ENCODE data around the gene MELTF. TPM values are rescaled to one million over a fixed set of nuclear protein-coding genes. Genes with fewer than 3 reads are reported as not detected.
"Not testable (repeated sequence)": the region's sequence is repeated elsewhere in the genome, so short reads cannot be mapped to it uniquely, and the experiment has no call there.

MELTF gene
- total and polyA plus RNA-seq, 2 donors from 2014 or later: 6.1 to 8.7 TPM

DNA sequence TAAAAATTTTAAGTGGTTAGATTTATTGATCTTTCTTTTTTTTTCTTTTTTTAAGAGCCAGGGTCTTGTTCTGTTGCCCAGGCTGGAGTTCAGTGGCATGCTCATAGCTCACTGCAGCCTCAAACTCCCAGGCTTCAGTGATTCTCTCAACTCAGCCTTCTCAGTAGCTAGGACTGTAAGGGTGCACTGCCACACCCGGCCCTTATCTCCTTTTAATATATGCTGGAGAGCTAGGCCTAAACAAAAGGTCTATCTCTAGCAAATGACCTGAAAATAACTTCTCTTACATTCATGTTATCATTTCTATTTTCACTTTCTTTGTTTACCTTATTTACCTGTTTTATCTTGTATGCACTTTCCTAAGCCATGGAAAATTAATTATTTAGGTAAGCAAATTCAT lies 35.2 kb upstream of the MELTF start:
- Histone ChIP-seq H3K9me3 (ENCODE audit: control insufficient read depth in 2 of 3, insufficient read depth in 1 of 3, low read length in 3 of 3) (no peaks in the 10 kb centered on the region), H3K4me3 (ENCODE audit: low read length in 3 of 3) (no peak overlapping the region), H3K27me3 (ENCODE audit: control insufficient read depth, insufficient read depth, low read length) (no peaks in the 10 kb centered on the region), H3K27ac (ENCODE audit: low read depth in 2 of 2, low read length in 2 of 2) (no peak overlapping the region), H3K4me1 (ENCODE audit: control insufficient read depth in 2 of 3, insufficient read depth in 2 of 3, low read depth in 1 of 3, low read length in 3 of 3) (no peaks in the 10 kb centered on the region), H3K36me3 (ENCODE audit: control insufficient read depth in 2 of 3, insufficient read depth in 3 of 3, low read length in 3 of 3) (peaks cover 2 to 15% (median 8%) of the 10 kb centered on the region in 3 donors), H3K9ac (ENCODE audit: low read length in 3 of 3) (no peak overlapping the region)
- TF ChIP-seq CTCF (IDR thresholded peaks at IDR 0.05; ENCODE audit: borderline replicate concordance, extremely low read depth, insufficient read depth): no peak
- FAIRE-seq (no peak), DNase-seq (no peak)
- intact Hi-C loops (cut with DNase I): no loop called here

- no peak for TF ChIP-seq CTCF (IDR thresholded peaks at IDR 0.05; ENCODE audit: borderline replicate concordance, extremely low read depth, insufficient read depth)
- DNase-seq (no peak), FAIRE-seq (no peak)
- no peaks in the 10 kb centered on the region for H3K4me1 ChIP-seq (ENCODE audit: control insufficient read depth in 2 of 3, insufficient read depth in 2 of 3, low read depth in 1 of 3, low read length in 3 of 3)
- H3K9me3 ChIP-seq (ENCODE audit: control insufficient read depth in 2 of 3, insufficient read depth in 1 of 3, low read length in 3 of 3): no peaks in the 10 kb centered on the region
- intact Hi-C loops (cut with DNase I): no loop called here
- peaks cover 8 to 28% (median 9%) of the 10 kb centered on the region in 3 donors for H3K36me3 ChIP-seq (ENCODE audit: control insufficient read depth in 2 of 3, insufficient read depth in 3 of 3, low read length in 3 of 3)
- H3K27me3 ChIP-seq (ENCODE audit: control insufficient read depth, insufficient read depth, low read length): no peaks in the 10 kb centered on the region
- H3K9ac ChIP-seq (ENCODE audit: low read length in 3 of 3): no peak overlapping the region
- H3K27ac ChIP-seq (ENCODE audit: low read depth in 2 of 2, low read length in 2 of 2): no peak overlapping the region
- no peak overlapping the region for H3K4me3 ChIP-seq (ENCODE audit: low read length in 3 of 3)
Observed at GRCh38 chr3:197062446-197062845, 32.8 kb upstream of the MELTF start.

- H3K27ac ChIP-seq (ENCODE audit: low read depth in 2 of 2, low read length in 2 of 2); H3K4me1 ChIP-seq (ENCODE audit: control insufficient read depth in 2 of 3, insufficient read depth in 2 of 3, low read depth in 1 of 3, low read length in 3 of 3); H3K27me3 ChIP-seq (ENCODE audit: control insufficient read depth, insufficient read depth, low read length); DNase-seq; H3K4me3 ChIP-seq (ENCODE audit: low read length in 3 of 3); intact Hi-C loops (cut with DNase I); H3K9me3 ChIP-seq (ENCODE audit: control insufficient read depth in 2 of 3, insufficient read depth in 1 of 3, low read length in 3 of 3); FAIRE-seq; H3K9ac ChIP-seq (ENCODE audit: low read length in 3 of 3): not testable (repeated sequence)
- peaks cover 7 to 20% (median 12%) of the 10 kb centered on the region in 3 donors for H3K36me3 ChIP-seq (ENCODE audit: control insufficient read depth in 2 of 3, insufficient read depth in 3 of 3, low read length in 3 of 3)
Observed at GRCh38 chr3:197051637-197052036, 22.0 kb upstream of the MELTF start.

- no peaks in the 10 kb centered on the region for H3K4me1 ChIP-seq (ENCODE audit: control insufficient read depth in 2 of 3, insufficient read depth in 2 of 3, low read depth in 1 of 3, low read length in 3 of 3)
- peaks cover 7 to 17% (median 12%) of the 10 kb centered on the region in 3 donors for H3K36me3 ChIP-seq (ENCODE audit: control insufficient read depth in 2 of 3, insufficient read depth in 3 of 3, low read length in 3 of 3)
- H3K9me3 ChIP-seq (ENCODE audit: control insufficient read depth in 2 of 3, insufficient read depth in 1 of 3, low read length in 3 of 3): no peaks in the 10 kb centered on the region
- intact Hi-C loops (cut with DNase I): no loop called here
- FAIRE-seq (no peak), DNase-seq (no peak)
- no peak for TF ChIP-seq CTCF (IDR thresholded peaks at IDR 0.05; ENCODE audit: borderline replicate concordance, extremely low read depth, insufficient read depth)
- no peak overlapping the region for H3K4me3 ChIP-seq (ENCODE audit: low read length in 3 of 3)
- H3K27me3 ChIP-seq (ENCODE audit: control insufficient read depth, insufficient read depth, low read length): no peaks in the 10 kb centered on the region
- H3K9ac ChIP-seq (ENCODE audit: low read length in 3 of 3): no peak overlapping the region
- no peak overlapping the region for H3K27ac ChIP-seq (ENCODE audit: low read depth in 2 of 2, low read length in 2 of 2)
Observed at GRCh38 chr3:197050511-197050910, 20.9 kb upstream of the MELTF start.

Measured in kidney (tissue), 14 donors.